ENCODE measurements around the gene CEMIP. TPM values are rescaled to one million over a fixed set of nuclear protein-coding genes. Genes with fewer than 3 reads are reported as not detected.

Gene CEMIP
- total RNA-seq, 2 experiments from 2014 or later = not detected

DNA sequence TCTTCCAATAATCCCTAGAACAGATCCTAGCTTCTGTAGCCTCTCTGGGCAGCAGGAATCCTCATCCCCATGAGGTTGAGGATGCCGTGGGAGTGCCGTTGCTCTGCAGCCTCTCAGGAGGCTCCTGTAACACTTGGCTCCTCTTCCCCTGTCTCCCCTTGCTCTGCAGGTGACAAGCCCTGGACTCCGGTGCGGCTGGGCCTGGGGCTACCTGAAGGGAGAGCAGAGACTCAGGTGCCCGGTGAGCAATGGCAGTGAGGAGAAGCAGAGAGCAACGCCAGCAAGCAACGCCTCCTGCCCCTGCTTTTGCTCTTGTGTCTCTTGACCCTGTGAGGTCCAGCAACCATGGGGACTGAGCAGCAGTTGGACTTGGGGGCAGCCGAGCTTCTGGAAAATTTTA is 91.2 kb downstream of the CEMIP start:
- Mint-ChIP-seq H3K27me3 (no peaks in the 10 kb centered on the region), H3K4me1 (ENCODE audit: low read depth) (no peaks in the 10 kb centered on the region), H3K9me3 (no peaks in the 10 kb centered on the region), H3K36me3 (ENCODE audit: low read depth) (no peaks in the 10 kb centered on the region), H3K4me3 (no peak overlapping the region), H3K27ac (no peak overlapping the region)
- POLR2A ChIA-PET = no interaction called here
- TF ChIP-seq CTCF (IDR thresholded peaks at IDR 0.05) = no peak
- Histone ChIP-seq H3K4me1 (ENCODE audit: insufficient read depth, low read length) (no peaks in the 10 kb centered on the region), H3K4me3 (ENCODE audit: low read length) (no peak overlapping the region), H3K9me3 (ENCODE audit: control insufficient read depth in 1 of 2, insufficient read depth in 1 of 2, low read length in 2 of 2) (no peaks in the 10 kb centered on the region), H3K27me3 (ENCODE audit: control insufficient read depth in 1 of 2, insufficient read depth in 2 of 2, low read length in 2 of 2) (no peaks in the 10 kb centered on the region), H3K36me3 (ENCODE audit: insufficient read depth, low read length) (no peaks in the 10 kb centered on the region), H3K27ac (ENCODE audit: low read depth in 1 of 2, low read length in 2 of 2) (no peak overlapping the region)
- ATAC-seq (ENCODE audit: poor library complexity) (no peak), DNase-seq (no peak)
- intact Hi-C loops (cut with DNase I, micrococcal nuclease) = no loop called here
- CTCF ChIA-PET = interaction anchor here (0.6 kb wide), 1 partner anchor 20 kb away, joined by 3 read pairs; no protein-coding TSS in a partner anchor

DNA sequence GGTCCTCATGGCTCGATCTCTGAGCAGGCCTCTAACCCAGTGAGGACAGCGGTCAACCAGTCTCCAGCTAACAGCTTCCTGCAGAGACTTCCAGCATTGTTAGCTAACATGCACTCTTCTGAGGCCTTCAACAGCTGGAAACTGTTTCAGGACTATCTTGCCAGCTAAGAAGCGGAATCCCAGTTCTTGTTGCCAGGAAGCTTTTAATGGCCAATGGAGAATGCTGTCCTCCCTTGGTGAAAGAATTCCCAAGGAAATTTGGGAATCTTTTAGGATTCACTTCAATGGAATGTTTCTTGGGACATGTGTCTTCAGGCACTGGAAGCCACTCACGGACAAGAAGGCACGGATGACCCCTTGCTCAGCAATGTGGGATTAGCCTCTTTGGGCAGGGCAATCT is 91.7 kb downstream of the CEMIP start:
- intact Hi-C loops (cut with DNase I, micrococcal nuclease) = no loop called here
- Mint-ChIP-seq H3K27me3 (no peaks in the 10 kb centered on the region), H3K27ac (no peak overlapping the region), H3K4me3 (no peak overlapping the region), H3K9me3 (no peaks in the 10 kb centered on the region), H3K36me3 (ENCODE audit: low read depth) (no peaks in the 10 kb centered on the region), H3K4me1 (ENCODE audit: low read depth) (no peaks in the 10 kb centered on the region)
- POLR2A ChIA-PET = no interaction called here
- no peak for DNase-seq
- CTCF ChIA-PET = no interaction called here
- ATAC-seq (ENCODE audit: poor library complexity) = no peak
- TF ChIP-seq CTCF (IDR thresholded peaks at IDR 0.05) = no peak
- Histone ChIP-seq H3K36me3 (ENCODE audit: insufficient read depth, low read length) (no peaks in the 10 kb centered on the region), H3K27ac (ENCODE audit: low read depth in 1 of 2, low read length in 2 of 2) (no peak overlapping the region), H3K4me1 (ENCODE audit: insufficient read depth, low read length) (no peaks in the 10 kb centered on the region), H3K9me3 (ENCODE audit: control insufficient read depth in 1 of 2, insufficient read depth in 1 of 2, low read length in 2 of 2) (no peaks in the 10 kb centered on the region), H3K4me3 (ENCODE audit: low read length) (no peak overlapping the region), H3K27me3 (ENCODE audit: control insufficient read depth in 1 of 2, insufficient read depth in 2 of 2, low read length in 2 of 2) (no peaks in the 10 kb centered on the region)

DNA sequence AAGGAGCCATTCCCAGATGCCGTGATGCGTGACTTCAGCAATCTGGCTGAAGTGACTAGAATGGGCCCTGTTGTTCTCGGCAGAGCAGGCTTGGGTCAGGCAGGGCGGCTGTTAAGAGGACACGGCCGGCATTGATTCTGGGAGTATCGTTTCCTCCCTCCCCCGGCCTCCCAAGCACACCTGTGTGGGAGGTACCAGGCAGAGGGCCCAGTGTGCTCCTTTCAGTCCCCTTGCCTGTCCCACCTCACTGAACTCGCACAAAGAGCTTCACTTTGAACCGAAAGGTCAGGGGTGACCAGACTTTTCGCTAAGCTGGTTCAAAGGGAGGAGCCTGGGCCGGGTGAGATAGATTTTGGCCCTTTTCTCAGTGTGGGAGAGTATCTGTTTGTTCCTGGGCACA is 92.7 kb downstream of the CEMIP start:
- Mint-ChIP-seq H3K4me3 (no peak overlapping the region), H3K9me3 (no peaks in the 10 kb centered on the region), H3K4me1 (ENCODE audit: low read depth) (no peaks in the 10 kb centered on the region), H3K27ac (no peak overlapping the region), H3K27me3 (no peaks in the 10 kb centered on the region), H3K36me3 (ENCODE audit: low read depth) (no peaks in the 10 kb centered on the region)
- Histone ChIP-seq H3K4me3 (ENCODE audit: low read length) (no peak overlapping the region), H3K27me3 (ENCODE audit: control insufficient read depth in 1 of 2, insufficient read depth in 2 of 2, low read length in 2 of 2) (no peaks in the 10 kb centered on the region), H3K4me1 (ENCODE audit: insufficient read depth, low read length) (no peaks in the 10 kb centered on the region), H3K9me3 (ENCODE audit: control insufficient read depth in 1 of 2, insufficient read depth in 1 of 2, low read length in 2 of 2) (no peaks in the 10 kb centered on the region), H3K36me3 (ENCODE audit: insufficient read depth, low read length) (no peaks in the 10 kb centered on the region), H3K27ac (ENCODE audit: low read depth in 1 of 2, low read length in 2 of 2) (no peak overlapping the region)
- intact Hi-C loops (cut with DNase I, micrococcal nuclease) = no loop called here
- DNase-seq (no peak), ATAC-seq (ENCODE audit: poor library complexity) (no peak)
- POLR2A ChIA-PET = no interaction called here
- TF ChIP-seq CTCF (IDR thresholded peaks at IDR 0.05) = no peak
- CTCF ChIA-PET = no interaction called here
